Stimulated activated CD4-positive, alpha-beta T cell treated with anti-CD3 and anti-CD28 coated beads, Interleukin-2, amount 100 ng/mL, for 48 hours (primary cell): ENCODE data around the gene RGS12.
A peak's percentile ranks its signal among the peaks of the same experiment; 100 is the strongest.
"Not testable (repeated sequence)": the region's sequence is repeated elsewhere in the genome, so short reads cannot be mapped to it uniquely, and the experiment has no call there.

Experiments used
- DNase-seq, 2 donors: peaks; one replicate each; pipeline ENCODE4 v3.0.0-alpha.2; 2020

The RGS12 gene

GRCh38 chr4:3299976-3300671, 7.3 kb downstream of the RGS12 start:
- no peak for DNase-seq

GRCh38 chr4:3300882-3301281, 8.1 kb downstream of the RGS12 start:
- not testable (repeated sequence) for DNase-seq

- no peak for DNase-seq
Measured at GRCh38 chr4:3301450-3302172, 8.8 kb downstream of the RGS12 start.

- peak; percentile 52 for DNase-seq
Measured at GRCh38 chr4:3302173-3302785, 9.5 kb downstream of the RGS12 start.

GRCh38 chr4:3302786-3303564, 10.2 kb downstream of the RGS12 start:
- DNase-seq: no peak

- no peak for DNase-seq
Measured at GRCh38 chr4:3303565-3303824, 10.7 kb downstream of the RGS12 start.

- DNase-seq: no peak
Measured at GRCh38 chr4:3303923-3304710, 11.3 kb downstream of the RGS12 start.

- DNase-seq: no peak
Measured at GRCh38 chr4:3304831-3305609, 12.2 kb downstream of the RGS12 start.

- no peak for DNase-seq
Measured at GRCh38 chr4:3305610-3306371, 13.0 kb downstream of the RGS12 start.

GRCh38 chr4:3306450-3306849, 13.6 kb downstream of the RGS12 start:
- DNase-seq: no peak

GRCh38 chr4:3307060-3307459, 14.2 kb downstream of the RGS12 start:
- no peak for DNase-seq

GRCh38 chr4:3307486-3307885, 14.7 kb downstream of the RGS12 start:
- no peak for DNase-seq

- no peak for DNase-seq
Measured at GRCh38 chr4:3307891-3308575, 15.2 kb downstream of the RGS12 start.

- no peak for DNase-seq
Measured at GRCh38 chr4:3308691-3309090, 15.9 kb downstream of the RGS12 start.

- no peak for DNase-seq
Measured at GRCh38 chr4:3310301-3311094, 17.7 kb downstream of the RGS12 start.

- DNase-seq: no peak
Measured at GRCh38 chr4:3311095-3311372, 18.2 kb downstream of the RGS12 start.

GRCh38 chr4:3311489-3312171, 18.8 kb downstream of the RGS12 start:
- DNase-seq: no peak

GRCh38 chr4:3312362-3312761, 19.5 kb downstream of the RGS12 start:
- no peak for DNase-seq

- DNase-seq: no peak
Measured at GRCh38 chr4:3313139-3313538, 20.3 kb downstream of the RGS12 start.
